GM12891 (cell line): ENCODE results near the gene ADGRB3.

ENCODE experiments used
- POLR2A ChIP-seq: IDR thresholded peaks from 2 replicates; pipeline ENCODE4 v1.6.1; 2011; ENCODE audit warnings: low read depth, low read length, control low read depth
- POU2F2 ChIP-seq: IDR thresholded peaks from 2 replicates; pipeline ENCODE4 v1.6.1; 2011; ENCODE audit warnings: low read depth, mild to moderate bottlenecking, control low read depth, low read length, moderate library complexity

DNA sequence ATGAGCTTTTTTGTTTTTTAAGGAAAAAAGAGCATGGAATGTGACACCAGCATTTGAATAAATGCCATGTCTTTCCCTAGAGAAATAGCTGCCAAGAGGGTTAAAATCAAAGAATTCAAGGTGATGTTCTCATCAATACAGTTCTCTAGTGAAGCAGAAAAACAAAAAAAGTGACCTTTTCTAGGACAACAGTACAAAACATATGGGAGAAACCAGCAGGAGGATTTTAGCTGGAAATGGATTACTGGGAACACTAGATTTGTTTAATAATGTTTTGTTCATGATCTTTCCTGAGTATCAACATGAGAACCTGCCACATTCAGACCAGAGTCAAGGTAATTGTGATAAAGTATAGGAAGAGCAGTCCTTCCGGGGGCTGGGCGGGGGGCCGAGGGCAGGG, 789.5 kb downstream of the ADGRB3 start:
- no peak for TF ChIP-seq POLR2A
- no peak for TF ChIP-seq POU2F2
